IMR-90 (cell line): ENCODE results near the gene SPAG16. TPM values are rescaled to one million over a fixed set of nuclear protein-coding genes. Genes with fewer than 3 reads are reported as not detected.

Experiments used
- ATAC-seq: fragments of 200-7000 bp; cut with Tn5 transposase; 2 replicates; pipeline ENCODE4 v1.9.1; 2020; ENCODE audit warnings: low read depth, mild to moderate bottlenecking, moderate library complexity
- BruUV-seq: library from RNA; stranded (reverse); fragments of 400-500 nt; replicated peaks from 2 replicates; lab custom pipeline; 2021; lab: Mats Ljungman, UMichigan
- CTCF ChIA-PET: fragments of 300-600 bp; formaldehyde crosslinking; extraction: SDS; loops from one replicate; lab custom pipeline; 2021; ENCODE audit warnings: antibody characterized with exemption; lab: Yijun Ruan, JAX
- POLR2A ChIA-PET: fragments of 300-600 bp; sonication (Branson Sonifier 250); formaldehyde crosslinking; loops from one replicate; lab custom pipeline; 2022; ENCODE audit warnings: antibody characterized with exemption; ENCODE audit not compliant: unreplicated experiment; lab: Charles Lee
- DNase-seq: peaks from one replicate; pipeline ENCODE4 v3.0.0; 2013
- H2AFZ ChIP-seq: replicated peaks from 2 replicates; pipeline ENCODE3; 2013; ENCODE audit warnings: low read length, mild to moderate bottlenecking; ENCODE audit not compliant: poor library complexity
- H2AK5ac ChIP-seq: 2 replicates; pipeline ENCODE4 v1.6.1; 2013; ENCODE audit warnings: low read depth, low read length, inconsistent platforms
- H2AK9ac ChIP-seq: replicated peaks from 2 replicates; pipeline ENCODE3; 2013; ENCODE audit warnings: mild to moderate bottlenecking, low read depth, low read length, moderate library complexity; ENCODE audit not compliant: poor library complexity
- H2BK120ac ChIP-seq: 2 replicates; pipeline ENCODE4 v1.6.1; 2013; ENCODE audit warnings: low read depth, low read length, inconsistent platforms
- H2BK15ac ChIP-seq: 3 replicates; pipeline ENCODE4 v1.6.1; 2013; ENCODE audit warnings: low read depth, low read length, inconsistent platforms
- H2BK20ac ChIP-seq: 2 replicates; pipeline ENCODE4 v1.6.1; 2013; ENCODE audit warnings: low read depth, mild to moderate bottlenecking, inconsistent platforms, low read length, moderate library complexity
- H2BK5ac ChIP-seq: 2 replicates; pipeline ENCODE4 v1.6.1; 2013; ENCODE audit warnings: mild to moderate bottlenecking, low read depth, low read length, inconsistent platforms; ENCODE audit not compliant: poor library complexity, severe bottlenecking
- H3K14ac ChIP-seq: replicated peaks from 2 replicates; pipeline ENCODE4 v1.6.1; 2013; ENCODE audit warnings: low read depth, low read length, inconsistent platforms
- H3K18ac ChIP-seq: 2 replicates; pipeline ENCODE4 v1.6.1; 2013; ENCODE audit warnings: low read depth, low read length, control low read depth
- H3K23ac ChIP-seq: 2 replicates; pipeline ENCODE4 v1.6.1; 2013; ENCODE audit warnings: low read depth, low read length, inconsistent platforms
- H3K27ac ChIP-seq: 2 replicates; pipeline ENCODE4 v1.5.1; 2013; ENCODE audit warnings: mild to moderate bottlenecking, control low read depth, low read length; ENCODE audit not compliant: insufficient read depth
- H3K27me3 ChIP-seq: 2 replicates; pipeline ENCODE4 v1.6.1; 2013; ENCODE audit warnings: low read length; ENCODE audit not compliant: control insufficient read depth, insufficient read depth
- H3K36me3 ChIP-seq: 2 replicates; pipeline ENCODE4 v1.6.1; 2013; ENCODE audit warnings: low read length, mixed read lengths; ENCODE audit not compliant: control insufficient read depth, insufficient read depth
- H3K4ac ChIP-seq: 2 replicates; pipeline ENCODE4 v1.6.1; 2013; ENCODE audit warnings: low read depth, low read length, inconsistent platforms
- H3K4me1 ChIP-seq: 2 replicates; pipeline ENCODE4 v1.6.1; 2013; ENCODE audit warnings: low read length, mixed read lengths; ENCODE audit not compliant: control insufficient read depth, insufficient read depth
- H3K4me2 ChIP-seq: 2 replicates; pipeline ENCODE4 v1.6.1; 2013; ENCODE audit warnings: low read depth, mild to moderate bottlenecking, control low read depth, low read length, moderate library complexity
- H3K4me3 ChIP-seq: 2 replicates; pipeline ENCODE4 v1.5.1; 2013; ENCODE audit warnings: low read depth, mild to moderate bottlenecking, control low read depth, low read length, moderate library complexity; ENCODE audit not compliant: insufficient read depth
- H3K56ac ChIP-seq: 2 replicates; pipeline ENCODE4 v1.6.1; 2013; ENCODE audit warnings: low read length, inconsistent platforms; ENCODE audit not compliant: insufficient read depth; ENCODE audit errors: extremely low read depth
- H3K79me1 ChIP-seq, 2 experiments: 2 replicates each; pipeline ENCODE4 v1.6.1; 2013; ENCODE audit warnings: low read length in 2 of 2, inconsistent platforms in 1 of 2, low read depth in 1 of 2
- H3K9ac ChIP-seq: 2 replicates; pipeline ENCODE4 v1.6.1; 2013; ENCODE audit warnings: low read depth, low read length, control low read depth
- H3K9me1 ChIP-seq: 2 replicates; pipeline ENCODE4 v1.6.1; 2013; ENCODE audit warnings: low read length, inconsistent platforms; ENCODE audit not compliant: insufficient read depth
- H3K9me3 ChIP-seq: 2 replicates; pipeline ENCODE4 v1.6.1; 2013; ENCODE audit warnings: low read length; ENCODE audit not compliant: control insufficient read depth, insufficient read depth
- H4K20me1 ChIP-seq: 2 replicates; pipeline ENCODE4 v1.6.1; 2013; ENCODE audit warnings: low read length, inconsistent platforms; ENCODE audit not compliant: insufficient read depth
- H4K5ac ChIP-seq: 2 replicates; pipeline ENCODE4 v1.6.1; 2013; ENCODE audit warnings: mild to moderate bottlenecking, low read depth, low read length, control low read depth
- H4K8ac ChIP-seq, 2 experiments: 2 replicates each; pipeline ENCODE4 v1.6.1; 2013; ENCODE audit warnings: low read depth in 2 of 2, low read length in 2 of 2, control low read depth in 1 of 2, inconsistent platforms in 1 of 2
- H4K91ac ChIP-seq: 2 replicates; pipeline ENCODE4 v1.6.1; 2013; ENCODE audit warnings: low read depth, low read length, inconsistent platforms; ENCODE audit not compliant: insufficient read depth
- BHLHE40 ChIP-seq: fragments of 150-350 bp; IDR thresholded peaks from 2 replicates; pipeline ENCODE4 v1.6.1; 2016; ENCODE audit warnings: mild to moderate bottlenecking, low read depth, low read length
- CEBPB ChIP-seq: IDR thresholded peaks from 2 replicates; pipeline ENCODE4 v1.6.1; 2012; ENCODE audit warnings: low read depth, low read length, improper control_type of control experiment
- CHD1 ChIP-seq: IDR thresholded peaks from 2 replicates; pipeline ENCODE4 v1.6.1; 2012; ENCODE audit warnings: low read depth, low read length, improper control_type of control experiment
- CTCF ChIP-seq: conservative IDR thresholded peaks from 2 replicates; pipeline ENCODE4 v1.5.1; 2012; ENCODE audit warnings: mild to moderate bottlenecking, low read depth, low read length, improper control_type of control experiment
- ELK1 ChIP-seq: fragments of 150-350 bp; IDR thresholded peaks from 2 replicates; pipeline ENCODE4 v1.6.1; 2016; ENCODE audit warnings: low read depth, mild to moderate bottlenecking, low read length, moderate library complexity, borderline replicate concordance
- FOS ChIP-seq: fragments of 150-350 bp; IDR thresholded peaks from 2 replicates; pipeline ENCODE4 v1.6.1; 2016; ENCODE audit warnings: low read depth, low read length
- MAFK ChIP-seq: IDR thresholded peaks from 2 replicates; pipeline ENCODE4 v1.6.1; 2012; ENCODE audit warnings: low read depth, low read length, improper control_type of control experiment
- MAZ ChIP-seq: IDR thresholded peaks from 2 replicates; pipeline ENCODE4 v1.6.1; 2012; ENCODE audit warnings: low read depth, mild to moderate bottlenecking, low read length, improper control_type of control experiment, moderate library complexity, borderline replicate concordance
- MXI1 ChIP-seq: IDR thresholded peaks from 2 replicates; pipeline ENCODE4 v1.6.1; 2012; ENCODE audit warnings: low read depth, mild to moderate bottlenecking, low read length, moderate library complexity, borderline replicate concordance
- NFE2L2 ChIP-seq: fragments of 150-350 bp; IDR thresholded peaks from 2 replicates; pipeline ENCODE4 v1.6.1; 2016; ENCODE audit warnings: low read depth, mild to moderate bottlenecking, low read length
- POLR2A ChIP-seq: IDR thresholded peaks from 2 replicates; pipeline ENCODE4 v1.6.1; 2012; ENCODE audit warnings: mild to moderate bottlenecking, low read depth, low read length
- RAD21 ChIP-seq: IDR thresholded peaks from 2 replicates; pipeline ENCODE4 v1.6.1; 2012; ENCODE audit warnings: low read length, improper control_type of control experiment
- RCOR1 ChIP-seq: IDR thresholded peaks from 2 replicates; pipeline ENCODE4 v1.6.1; 2012; ENCODE audit warnings: mild to moderate bottlenecking, low read length, improper control_type of control experiment; ENCODE audit not compliant: insufficient replicate concordance
- RFX5 ChIP-seq: IDR thresholded peaks from 2 replicates; pipeline ENCODE4 v1.8.0; 2012; ENCODE audit warnings: low read depth, mild to moderate bottlenecking, low read length, moderate library complexity
- SMC3 ChIP-seq: fragments of 150-350 bp; IDR thresholded peaks from 2 replicates; pipeline ENCODE4 v1.6.1; 2016; ENCODE audit warnings: low read depth, mild to moderate bottlenecking, antibody characterized with exemption, low read length, moderate library complexity
- USF2 ChIP-seq: fragments of 150-350 bp; IDR thresholded peaks from 2 replicates; pipeline ENCODE4 v1.6.1; 2017; ENCODE audit warnings: mild to moderate bottlenecking, antibody characterized with exemption, low read length, low read depth
- WGBS, 2 experiments: methylation state at CpG; one replicate each; pipeline versions ENCODE4 v1.1.5 to v1.1.7; 2013; ENCODE audit warnings: missing lambda C conversion rate in 2 of 2; ENCODE audit not compliant: insufficient read length in 1 of 2; ENCODE audit errors: extremely low coverage in 2 of 2; 5-methylcytosine and 5-hydroxymethylcytosine counted together
- dilution Hi-C: fragments of 300-500 bp; cut with HindIII; formaldehyde crosslinking; loops from one replicate; pipeline ENCODE4 v1.14.3; 2018; ENCODE audit warnings: low sequenced_read_pairs; ENCODE audit not compliant: unreplicated experiment
- in situ Hi-C: fragments of 300-500 bp; cut with MboI; formaldehyde crosslinking; loops from 3 replicates; pipeline ENCODE4 v1.14.3; 2019; ENCODE audit warnings: low sequenced_read_pairs, inconsistent platforms, mixed read lengths
- intact Hi-C: fragments of 100-400 bp; cut with micrococcal nuclease; formaldehyde crosslinking; loops from 2 replicates; pipeline ENCODE4 v1.10.0; 2022
- polyA plus RNA-seq, 3 experiments: library from polyadenylated mRNA; depleted of rRNA; stranded (reverse); fragments of >200 nt; gene quantifications; 2 replicates each; pipeline ENCODE4 v1.2.3, GENCODE V29; 2012; ENCODE audit warnings: low replicate concordance in 1 of 3
- total RNA-seq: library from RNA; depleted of rRNA; stranded (reverse); fragments of >200 nt; gene quantifications from 2 replicates; pipeline ENCODE4 v1.2.3, GENCODE V29; 2012

The SPAG16 gene
- total and polyA plus RNA-seq, 2 of the 4 experiments (the other 2 are of a cell fraction), result 7.3 to 13.5 TPM

- Histone ChIP-seq H3K27ac (no peak overlapping the region), H3K27me3 (no peaks in the 10 kb centered on the region), H3K9ac (no peak overlapping the region), H3K9me3 (no peaks in the 10 kb centered on the region), H3K36me3 (no peaks in the 10 kb centered on the region), H4K20me1 (no peaks in the 10 kb centered on the region), H2AK5ac (no peak overlapping the region), H3K56ac (no peak overlapping the region), H3K4ac (no peak overlapping the region), H2BK20ac (no peak overlapping the region), H2BK120ac (no peak overlapping the region), H3K4me2 (peak overlapping the region; percentile 85; the same call in 1 of the 2 replicates), H3K9me1 (no peaks in the 10 kb centered on the region), H3K14ac (no peak overlapping the region), H4K5ac (no peak overlapping the region), H4K91ac (no peak overlapping the region), H3K23ac (no peak overlapping the region), H3K4me3 (peak overlapping the region; percentile 35; the same call in 1 of the 2 replicates), H2BK15ac (no peak overlapping the region; the same call in 2 of the 3 replicates), H2BK5ac (no peak overlapping the region), H2AK9ac (no peak overlapping the region), H4K8ac (no peak overlapping the region), H3K18ac (no peak overlapping the region), H2AFZ (no peak overlapping the region), H3K79me1 (no peaks in the 10 kb centered on the region), H3K4me1 (no peaks in the 10 kb centered on the region)
- ChIA-PET POLR2A (no interaction called here), CTCF (interaction anchor here (0.7 kb wide), 1 partner anchor 24 kb away, joined by 5 read pairs; no protein-coding TSS in a partner anchor)
- no CpG with 5 or more reads among the region's 2 CpGs for WGBS, 2 experiments
- DNase-seq (peak; percentile 93), ATAC-seq (peak; percentile 99)
- intact Hi-C loops (no loop called here), dilution Hi-C loops (no loop called here), in situ Hi-C loops (no loop called here)
- no TSS peak for BruUV-seq
- no peak for TF ChIP-seq MAZ
- TF ChIP-seq ELK1, result no peak
- TF ChIP-seq RAD21, result peak; percentile 5; the same call in 1 of the 2 replicates
- no peak for TF ChIP-seq RFX5
- TF ChIP-seq NFE2L2, result peak; percentile 62; the same call in 1 of the 2 replicates
- no peak for TF ChIP-seq CEBPB
- no peak for TF ChIP-seq MXI1
- TF ChIP-seq BHLHE40, result peak; percentile 37; the same call in 1 of the 2 replicates
- TF ChIP-seq SMC3, result no peak
- no peak for TF ChIP-seq USF2
- TF ChIP-seq POLR2A, result no peak
- no peak for TF ChIP-seq RCOR1
- no peak for TF ChIP-seq CTCF
- TF ChIP-seq CHD1, result no peak
- peak; percentile 99 for TF ChIP-seq FOS
- TF ChIP-seq MAFK, result no peak
Observed at GRCh38 chr2:214069254-214069653, 785.0 kb downstream of the SPAG16 start.
